ENCODE results near the gene NKAP.
"Not testable (repeated sequence)": the region's sequence is repeated elsewhere in the genome, so short reads cannot be mapped to it uniquely, and the experiment has no call there.

Gene NKAP

GRCh38 chrX:119983494-119983893 is 39.9 kb upstream of the NKAP start:
- DNase-seq (ENCODE audit: low spot score), result no peak
- TF ChIP-seq CTCF (IDR thresholded peaks at IDR 0.05; ENCODE audit: borderline replicate concordance, control extremely low read depth, extremely low read depth, insufficient read depth, missing control alignments), result no peak
- in situ Hi-C loops (cut with MboI; ENCODE audit: low sequenced_read_pairs, unreplicated experiment), result loop anchor here (25.0 kb wide), 1 partner anchor 154 kb away; no protein-coding TSS in a partner anchor

- DNase-seq (ENCODE audit: low spot score), result no peak
- in situ Hi-C loops (cut with MboI; ENCODE audit: low sequenced_read_pairs, unreplicated experiment), result loop anchor here (25.0 kb wide), 1 partner anchor 155 kb away; no protein-coding TSS in a partner anchor
- no peak for TF ChIP-seq CTCF (IDR thresholded peaks at IDR 0.05; ENCODE audit: borderline replicate concordance, control extremely low read depth, extremely low read depth, insufficient read depth, missing control alignments)
These were observed 38.6 kb upstream of the NKAP start for GRCh38 chrX:119982145-119982544.

- in situ Hi-C loops (cut with MboI; ENCODE audit: low sequenced_read_pairs, unreplicated experiment), result loop anchor here (25.0 kb wide), 1 partner anchor 156 kb away; no protein-coding TSS in a partner anchor
- peak; percentile 44 for TF ChIP-seq CTCF (IDR thresholded peaks at IDR 0.05; ENCODE audit: borderline replicate concordance, control extremely low read depth, extremely low read depth, insufficient read depth, missing control alignments)
- peak; percentile 38 for DNase-seq (ENCODE audit: low spot score)
These were observed 37.9 kb upstream of the NKAP start for GRCh38 chrX:119981286-119982070.

- not testable (repeated sequence) for DNase-seq (ENCODE audit: low spot score)
- in situ Hi-C loops (cut with MboI; ENCODE audit: low sequenced_read_pairs, unreplicated experiment), result loop anchor here (25.0 kb wide), 1 partner anchor 160 kb away; no protein-coding TSS in a partner anchor
These were observed 33.6 kb upstream of the NKAP start for GRCh38 chrX:119977172-119977571.

GRCh38 chrX:119971184-119971583 is 27.6 kb upstream of the NKAP start:
- in situ Hi-C loops (cut with MboI; ENCODE audit: low sequenced_read_pairs, unreplicated experiment), result no loop called here
- no peak for TF ChIP-seq CTCF (IDR thresholded peaks at IDR 0.05; ENCODE audit: borderline replicate concordance, control extremely low read depth, extremely low read depth, insufficient read depth, missing control alignments)
- DNase-seq (ENCODE audit: low spot score), result no peak

- DNase-seq (ENCODE audit: low spot score), result no peak
- in situ Hi-C loops (cut with MboI; ENCODE audit: low sequenced_read_pairs, unreplicated experiment), result no loop called here
- TF ChIP-seq CTCF (IDR thresholded peaks at IDR 0.05; ENCODE audit: borderline replicate concordance, control extremely low read depth, extremely low read depth, insufficient read depth, missing control alignments), result no peak
These were observed 27.0 kb upstream of the NKAP start for GRCh38 chrX:119970574-119970973.

GRCh38 chrX:119966837-119967236 is 23.3 kb upstream of the NKAP start:
- DNase-seq (ENCODE audit: low spot score); in situ Hi-C loops (cut with MboI; ENCODE audit: low sequenced_read_pairs, unreplicated experiment): not testable (repeated sequence)
